ENCODE measurements around the gene USH2A.

The USH2A gene

DNA sequence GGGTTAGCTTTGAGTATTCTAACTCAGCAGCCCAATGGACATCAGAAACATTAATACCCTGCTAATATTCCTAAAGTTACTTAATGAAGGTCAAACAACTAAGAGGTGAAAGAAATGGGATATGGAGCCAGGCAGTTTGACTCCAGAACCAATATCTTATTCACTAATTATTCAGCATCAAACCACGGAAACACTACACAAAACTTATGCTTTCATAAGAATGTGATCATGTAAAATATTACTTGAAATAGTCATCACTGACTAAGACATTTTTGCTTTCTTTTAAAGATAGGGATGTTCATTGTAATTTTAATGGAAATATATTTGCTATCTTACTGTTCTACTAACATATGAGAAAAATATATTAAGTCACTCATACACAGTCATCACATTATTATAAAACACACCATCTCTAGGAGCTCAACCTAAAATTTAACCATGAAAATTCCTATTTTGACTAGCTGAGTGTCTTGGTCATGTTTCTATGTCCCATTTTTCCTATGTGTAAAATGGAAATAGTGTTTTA, 615.3 kb downstream of the USH2A start:
- in situ Hi-C loops (cut with MboI; ENCODE audit: low sequenced_read_pairs): no loop called here

DNA sequence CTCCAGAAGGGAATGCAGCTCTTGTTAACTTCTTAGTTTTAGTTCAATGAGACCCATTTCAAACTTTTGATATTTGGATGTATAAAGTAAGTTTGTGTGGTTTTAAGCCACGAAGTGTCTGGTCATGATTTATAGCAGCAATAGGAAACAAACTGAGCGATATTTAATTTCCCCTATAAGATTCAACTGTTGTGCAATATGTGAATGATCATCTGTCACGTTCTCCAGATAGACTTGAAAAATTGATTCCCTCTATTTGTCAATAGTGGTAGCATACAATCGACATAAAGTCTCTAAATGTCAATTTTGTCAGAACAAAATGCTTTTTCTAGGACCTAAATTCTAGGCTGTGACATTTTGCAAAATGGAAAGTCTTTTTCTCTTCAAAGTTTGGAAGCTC, 616.0 kb downstream of the USH2A start:
- in situ Hi-C loops (cut with MboI; ENCODE audit: low sequenced_read_pairs): no loop called here

DNA sequence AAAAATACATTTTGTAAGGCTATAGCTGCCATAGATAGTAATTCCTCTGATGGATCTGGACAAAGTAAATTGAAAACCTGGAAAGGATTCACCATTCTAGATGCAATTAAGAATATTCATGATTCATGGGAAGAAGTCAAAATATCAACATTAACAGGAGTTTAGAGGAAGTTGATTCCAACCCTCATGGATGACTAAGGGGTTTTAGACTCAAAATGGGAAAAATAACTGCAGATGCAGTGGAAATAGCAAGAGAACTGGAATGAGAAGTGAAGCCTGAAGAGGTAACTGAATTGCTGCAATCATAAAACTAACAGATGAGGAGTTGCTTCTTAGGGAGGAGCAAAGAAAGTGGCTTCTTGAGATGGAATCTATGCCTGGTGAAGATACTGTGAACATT, 625.4 kb downstream of the USH2A start:
- in situ Hi-C loops (cut with MboI; ENCODE audit: low sequenced_read_pairs): no loop called here

DNA sequence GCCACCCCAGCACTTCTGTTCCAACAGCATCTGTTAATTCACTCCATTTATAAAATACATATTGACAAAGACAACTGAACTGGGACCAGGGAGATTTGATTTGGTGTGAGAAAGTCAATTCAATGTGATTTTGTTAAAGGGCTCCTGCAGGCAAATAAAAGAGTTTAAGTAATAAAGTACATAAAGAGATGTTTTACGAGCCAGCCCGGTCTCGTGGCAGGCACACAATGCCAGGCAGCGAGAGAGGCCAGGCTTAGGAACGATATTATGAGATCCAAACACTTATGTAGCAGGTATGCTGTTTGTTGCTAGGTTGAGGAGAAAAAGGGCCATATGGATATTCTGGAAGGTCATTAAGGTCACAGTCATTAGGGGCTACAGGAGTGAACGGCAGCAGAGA, 629.1 kb downstream of the USH2A start:
- in situ Hi-C loops (cut with MboI; ENCODE audit: low sequenced_read_pairs): no loop called here

DNA sequence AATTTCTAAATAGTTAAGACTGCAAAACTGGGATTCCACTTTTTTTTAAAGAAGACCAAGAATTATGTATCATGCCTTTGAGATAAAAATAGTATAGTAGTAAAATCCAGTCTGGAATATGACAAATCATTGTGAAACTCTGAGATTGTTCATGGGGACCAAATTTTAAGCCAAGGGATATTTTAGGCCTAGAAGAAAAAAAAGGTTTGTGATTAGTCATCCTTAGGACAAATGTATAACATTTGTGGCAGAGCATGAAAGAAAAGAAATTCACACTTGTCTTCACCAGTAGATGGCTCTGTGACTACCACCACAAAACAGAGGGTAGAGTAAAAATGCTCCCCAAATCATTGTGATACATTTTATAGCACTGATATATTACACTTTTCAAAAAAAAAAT, 630.1 kb downstream of the USH2A start:
- in situ Hi-C loops (cut with MboI; ENCODE audit: low sequenced_read_pairs): no loop called here

DNA sequence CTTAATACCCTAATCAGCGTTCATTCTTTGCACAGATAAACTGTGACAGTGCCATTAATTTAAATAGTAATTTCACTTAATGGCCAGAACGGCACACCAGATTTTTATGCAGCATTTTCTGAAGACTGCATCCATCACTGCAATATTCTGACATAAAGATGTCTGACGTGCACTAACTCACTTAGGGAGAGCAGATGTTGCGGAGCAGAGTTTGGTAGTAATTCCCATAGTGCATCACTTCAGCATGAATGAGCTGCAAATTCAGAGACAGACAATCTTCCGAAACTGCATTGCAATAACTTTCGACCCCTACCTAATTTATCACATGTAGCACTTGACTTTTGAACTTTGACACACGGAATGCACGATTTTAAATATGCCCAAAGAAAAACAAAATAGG, 630.8 kb downstream of the USH2A start:
- in situ Hi-C loops (cut with MboI; ENCODE audit: low sequenced_read_pairs): no loop called here

DNA sequence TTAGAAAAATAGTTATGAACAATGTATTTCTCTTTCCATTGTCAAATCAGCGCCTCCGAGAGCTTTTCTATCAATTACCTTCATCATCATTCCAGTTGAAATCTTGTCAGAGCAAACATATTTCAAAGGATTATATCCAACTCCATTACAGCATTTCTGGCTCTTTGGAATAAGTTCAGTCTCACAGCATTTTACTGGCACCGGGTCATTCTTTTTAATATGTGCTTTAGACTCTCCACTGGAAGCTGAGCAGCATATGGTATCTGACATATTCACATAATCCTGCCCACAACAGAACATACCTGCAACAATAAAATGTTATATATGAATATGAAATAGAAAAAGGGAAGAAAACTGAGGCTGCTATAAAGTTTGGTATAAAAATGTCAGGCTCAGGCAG, 633.3 kb downstream of the USH2A start:
- in situ Hi-C loops (cut with MboI; ENCODE audit: low sequenced_read_pairs): no loop called here

DNA sequence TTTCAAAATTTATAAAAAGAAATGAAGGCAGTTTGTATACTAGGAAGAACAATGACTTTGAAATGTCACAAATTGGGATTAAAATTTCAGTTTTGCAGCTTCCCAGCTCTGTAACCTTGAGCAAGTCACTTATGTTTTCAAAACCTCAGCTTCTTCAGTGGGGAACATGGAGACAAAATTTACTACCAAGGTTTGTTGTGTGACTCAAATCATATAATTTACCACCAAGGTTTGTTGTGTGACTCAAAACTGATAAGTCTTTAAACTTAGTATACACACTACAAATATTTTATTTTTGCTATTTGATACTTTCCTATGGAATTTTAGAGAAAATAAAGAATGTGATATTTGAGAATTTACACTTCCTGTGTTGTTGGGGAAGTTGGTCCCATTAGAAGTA, 636.3 kb downstream of the USH2A start:
- in situ Hi-C loops (cut with MboI; ENCODE audit: low sequenced_read_pairs): no loop called here

DNA sequence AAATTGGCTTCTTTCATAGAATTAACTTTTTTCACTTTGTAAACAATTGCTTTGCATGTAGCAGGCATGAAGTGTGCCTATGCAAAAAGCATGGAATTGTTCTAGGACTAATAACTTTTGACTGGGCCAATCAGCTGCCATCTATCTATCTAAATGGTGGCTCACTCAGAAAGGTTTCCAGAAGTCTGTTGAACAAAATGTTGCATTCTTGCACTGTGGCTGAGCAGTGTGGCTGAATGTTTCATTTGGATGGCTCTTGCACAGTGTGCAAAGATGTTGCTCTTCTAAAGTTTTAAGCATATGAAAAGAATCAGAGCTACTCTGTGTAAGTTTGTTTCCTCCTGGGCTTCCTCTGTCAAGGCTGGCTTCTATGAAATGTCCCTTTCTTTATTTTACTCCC, 642.6 kb downstream of the USH2A start:
- in situ Hi-C loops (cut with MboI; ENCODE audit: low sequenced_read_pairs): no loop called here

DNA sequence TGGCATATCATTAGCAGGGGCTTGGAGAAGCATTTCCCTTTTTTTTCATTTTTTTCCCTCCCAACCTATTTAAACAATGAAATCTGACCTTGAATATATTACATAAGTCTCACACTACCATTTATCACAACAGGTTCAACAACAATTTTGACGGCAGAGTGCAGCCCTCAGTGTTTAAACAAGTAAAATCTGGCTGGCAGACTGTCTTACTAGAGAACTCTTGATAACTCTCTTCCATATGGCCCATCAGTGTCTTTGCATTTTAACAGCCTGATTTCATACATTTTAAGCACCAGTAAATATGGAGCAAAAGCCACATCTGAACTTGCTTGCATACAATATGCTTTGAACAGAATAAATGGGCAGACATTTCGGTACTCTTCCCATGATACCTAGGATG, 643.1 kb downstream of the USH2A start:
- in situ Hi-C loops (cut with MboI; ENCODE audit: low sequenced_read_pairs): no loop called here

DNA sequence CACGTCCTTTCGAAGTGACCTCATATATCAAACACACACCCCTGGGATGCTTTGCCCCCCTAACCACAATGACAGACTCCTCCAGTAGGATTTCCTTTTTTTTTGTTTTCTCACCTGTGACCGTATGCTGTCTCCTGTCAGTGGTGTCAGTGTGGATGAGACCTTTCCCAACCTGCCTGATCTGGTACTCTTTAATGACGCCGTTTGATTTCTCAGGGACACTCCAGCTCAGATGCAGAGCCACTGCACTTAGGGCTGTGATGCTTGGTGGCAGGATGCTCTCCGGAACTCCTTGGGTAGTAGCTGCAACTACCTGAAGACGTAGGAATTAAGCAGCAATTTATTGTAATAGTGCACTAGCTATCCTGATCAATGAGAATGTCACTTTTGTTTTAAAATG, 643.5 kb downstream of the USH2A start:
- in situ Hi-C loops (cut with MboI; ENCODE audit: low sequenced_read_pairs): no loop called here

DNA sequence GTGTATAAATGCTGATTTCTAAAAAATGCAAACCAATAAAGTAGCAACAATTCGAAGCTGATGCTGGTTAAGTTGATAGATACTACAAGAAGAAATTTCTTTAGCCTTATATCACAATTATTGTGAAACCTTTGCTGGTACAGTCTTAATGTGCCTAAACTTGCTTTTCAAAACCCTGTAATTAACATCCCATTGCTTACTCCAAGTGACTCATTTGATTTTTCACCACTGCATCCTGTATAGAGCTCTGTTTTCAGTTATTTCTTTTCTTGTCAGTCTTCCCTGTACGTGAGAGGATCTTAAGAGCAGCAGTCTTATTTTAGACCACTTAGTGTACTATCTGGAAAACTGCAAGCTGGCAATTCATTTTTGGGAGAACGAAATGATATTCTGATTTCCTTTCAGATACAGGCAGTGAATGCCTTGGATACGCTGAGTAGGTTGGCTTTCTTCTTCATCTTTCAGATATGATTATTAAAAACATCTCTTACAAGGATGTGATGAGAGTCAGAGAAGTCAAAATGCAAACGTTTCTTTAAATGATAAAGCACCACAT, 645.8 kb downstream of the USH2A start:
- in situ Hi-C loops (cut with MboI; ENCODE audit: low sequenced_read_pairs): no loop called here

DNA sequence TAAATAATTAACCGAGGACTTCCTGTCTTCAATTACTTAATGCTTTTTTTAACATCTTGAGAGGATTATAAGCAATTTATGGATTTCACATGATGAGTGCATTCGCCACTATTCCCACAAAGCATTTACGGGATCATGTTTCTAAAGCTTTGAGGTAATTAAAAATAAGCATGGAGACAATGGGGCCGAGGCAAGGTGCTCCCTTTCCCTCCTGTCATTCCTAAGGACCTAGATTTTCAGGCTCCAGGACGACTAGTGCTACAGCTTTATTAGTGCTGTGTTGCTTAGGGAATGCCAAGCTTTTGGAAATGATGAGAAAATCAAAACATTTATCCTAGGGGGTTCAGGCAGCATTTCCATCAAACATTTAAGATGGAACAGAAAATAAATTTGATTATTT, 646.9 kb downstream of the USH2A start:
- in situ Hi-C loops (cut with MboI; ENCODE audit: low sequenced_read_pairs): no loop called here

DNA sequence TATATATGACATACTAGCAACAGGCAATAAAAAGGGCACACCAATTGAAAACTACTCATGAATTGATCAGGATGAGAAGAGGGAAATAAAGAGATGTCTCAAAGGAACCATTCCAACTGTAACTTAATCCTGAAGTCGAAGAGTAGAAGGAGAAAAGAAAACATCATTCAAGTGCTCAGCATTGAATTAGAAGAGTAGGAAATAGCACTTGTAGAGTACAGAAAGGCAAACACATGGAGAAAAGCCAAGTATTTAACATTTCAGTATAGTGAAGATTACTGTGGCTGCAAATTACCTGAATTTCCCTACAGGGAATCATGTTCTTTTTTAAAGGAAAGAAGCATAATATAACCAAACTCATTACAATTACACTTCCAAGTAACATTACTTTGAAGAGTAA, 651.1 kb downstream of the USH2A start:
- in situ Hi-C loops (cut with MboI; ENCODE audit: low sequenced_read_pairs): no loop called here

DNA sequence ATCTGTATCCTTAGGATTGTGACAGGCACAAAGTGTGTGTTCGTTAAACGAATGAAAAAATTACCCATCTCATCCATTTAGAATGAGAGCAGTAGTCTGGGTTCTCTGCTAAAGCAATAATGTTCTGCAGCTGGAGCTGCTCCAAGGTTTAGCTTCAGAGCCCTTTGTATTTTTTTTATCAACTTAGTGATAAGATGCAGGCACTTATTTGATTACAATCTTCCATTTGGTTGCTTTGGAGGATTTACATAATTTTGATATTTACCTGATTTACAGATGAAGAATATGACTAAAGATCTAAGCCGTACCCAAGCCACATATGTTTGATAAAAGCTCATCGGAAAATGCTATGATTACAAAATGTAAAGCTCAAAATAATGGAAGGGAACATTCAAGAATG, 654.9 kb downstream of the USH2A start:
- in situ Hi-C loops (cut with MboI; ENCODE audit: low sequenced_read_pairs): no loop called here

DNA sequence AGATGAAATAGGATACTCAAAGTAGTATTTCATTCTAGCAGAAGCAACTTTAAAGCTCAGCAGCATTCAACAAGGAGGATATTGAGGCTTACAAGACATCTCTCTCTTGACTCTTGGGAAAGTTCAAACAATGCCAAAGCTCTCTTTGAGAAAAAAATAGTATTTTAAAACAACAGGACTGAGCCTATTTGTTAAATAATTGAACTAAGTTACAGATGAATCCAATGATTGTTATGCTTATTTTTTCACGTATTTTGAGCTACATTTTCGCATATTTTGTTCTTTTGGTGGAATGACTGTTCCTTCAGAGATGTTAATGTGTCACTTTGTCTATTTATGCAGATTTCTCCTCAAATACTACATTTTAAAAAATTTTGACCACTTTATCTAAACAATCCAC, 655.5 kb downstream of the USH2A start:
- in situ Hi-C loops (cut with MboI; ENCODE audit: low sequenced_read_pairs): no loop called here

DNA sequence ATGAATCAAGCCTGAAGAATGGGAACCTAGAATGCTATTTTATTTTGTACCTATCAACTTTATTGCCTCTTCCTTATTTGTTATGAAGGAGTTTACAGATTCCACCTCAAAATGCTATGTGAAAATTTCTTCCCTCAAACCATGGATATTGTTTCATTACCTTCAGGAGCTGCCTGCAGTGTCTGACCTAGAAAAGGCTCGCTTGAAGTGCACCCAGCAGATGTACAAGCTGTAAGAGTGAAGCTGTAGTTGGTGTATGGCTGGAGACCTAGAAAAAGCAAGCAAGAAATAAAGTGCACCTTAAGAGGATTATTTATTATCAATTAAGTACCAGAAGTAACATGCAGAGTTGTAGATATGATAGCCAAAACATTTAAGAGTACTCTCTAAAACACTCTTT, 656.7 kb downstream of the USH2A start:
- in situ Hi-C loops (cut with MboI; ENCODE audit: low sequenced_read_pairs): no loop called here

DNA sequence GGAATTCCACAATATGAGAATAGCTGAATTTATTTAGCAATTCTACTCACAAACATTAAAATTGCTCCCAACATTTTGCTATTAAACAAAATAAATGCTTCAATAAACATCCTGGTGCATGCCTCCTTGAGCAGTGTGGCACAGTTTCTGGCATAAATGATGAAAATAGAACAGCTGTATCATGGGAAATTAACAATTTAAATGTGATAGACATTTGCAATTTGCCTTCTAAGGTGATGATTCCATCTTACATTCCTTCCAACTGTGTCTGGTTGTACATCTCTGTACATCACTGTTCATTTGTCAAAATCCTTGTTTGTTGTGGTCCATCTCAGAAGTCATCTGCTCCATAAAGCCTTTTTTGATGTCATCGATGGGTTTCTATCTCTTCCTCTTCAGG, 657.4 kb downstream of the USH2A start:
- in situ Hi-C loops (cut with MboI; ENCODE audit: low sequenced_read_pairs): no loop called here

DNA sequence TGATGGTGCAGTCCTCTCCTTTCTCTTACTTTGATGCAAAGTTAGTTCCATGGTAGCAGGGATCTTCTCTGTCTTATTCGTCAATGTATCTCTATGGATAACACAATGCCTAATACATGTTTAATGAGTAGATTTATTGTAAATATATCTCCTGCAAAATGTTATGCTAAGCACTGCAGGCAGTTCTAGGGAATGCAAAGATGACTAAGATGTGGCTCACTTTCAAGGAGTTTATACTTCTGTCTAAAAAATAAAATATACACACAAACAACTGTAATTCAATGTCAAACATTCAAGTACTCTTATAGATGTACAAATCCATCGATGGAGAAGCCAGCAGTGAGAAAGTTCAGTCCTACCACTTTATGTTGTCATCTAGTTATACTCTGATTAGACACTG, 661.8 kb downstream of the USH2A start:
- in situ Hi-C loops (cut with MboI; ENCODE audit: low sequenced_read_pairs): no loop called here

DNA sequence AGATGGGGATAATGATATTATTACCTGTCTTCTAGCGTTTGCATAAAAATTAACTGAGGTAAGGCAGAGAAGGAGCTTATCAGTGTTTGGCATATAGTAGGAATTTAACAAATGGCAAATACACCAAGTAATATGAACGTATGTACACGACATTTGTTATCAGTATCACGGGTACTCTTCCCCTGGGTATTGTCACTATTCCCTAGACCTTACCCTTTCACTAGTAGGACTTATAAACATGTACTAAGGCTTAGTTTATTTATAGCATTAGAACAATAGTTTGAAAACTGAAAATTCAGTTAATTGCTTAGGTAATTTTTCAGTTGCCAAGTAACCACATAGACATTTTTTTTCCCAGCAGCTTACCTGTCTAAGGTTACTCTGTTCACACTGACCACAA, 669.1 kb downstream of the USH2A start:
- in situ Hi-C loops (cut with MboI; ENCODE audit: low sequenced_read_pairs): no loop called here

DNA sequence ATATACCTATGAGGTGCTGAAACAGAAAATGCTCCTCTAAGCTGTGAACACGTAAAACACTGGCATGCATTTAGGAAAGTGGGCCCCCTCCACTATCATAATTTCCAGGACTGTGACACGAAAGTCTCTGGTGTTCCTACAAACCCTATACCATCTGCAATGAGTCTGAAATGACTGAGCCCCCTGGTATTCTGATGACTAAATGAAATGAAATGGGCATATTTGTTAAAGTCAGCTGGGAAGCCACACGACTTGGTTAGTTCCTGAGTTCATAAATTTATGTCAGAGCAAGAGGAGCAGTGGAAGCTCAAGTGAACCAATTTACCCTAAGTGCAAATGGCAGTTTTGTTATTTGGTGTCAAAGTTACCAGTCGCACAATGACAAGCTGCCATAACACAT, 673.8 kb downstream of the USH2A start:
- in situ Hi-C loops (cut with MboI; ENCODE audit: low sequenced_read_pairs): no loop called here

DNA sequence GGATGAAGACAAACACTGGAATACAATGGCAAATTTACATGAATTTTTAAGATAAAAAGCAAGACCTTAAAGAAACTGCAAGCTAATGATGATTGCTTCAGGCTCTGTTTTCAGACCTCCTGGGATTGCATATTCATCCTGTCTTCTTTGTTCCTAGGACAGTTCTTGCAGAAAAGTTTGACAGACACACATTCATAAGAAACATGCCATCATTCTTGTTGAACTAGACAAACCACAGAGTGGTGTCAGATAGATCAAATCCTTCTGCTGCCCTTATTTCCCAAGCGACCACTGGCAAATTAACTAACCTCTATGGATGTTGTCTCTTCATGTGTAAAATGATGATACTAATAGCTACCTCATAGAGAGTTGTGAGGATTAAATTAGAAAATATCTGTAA, 674.8 kb downstream of the USH2A start:
- in situ Hi-C loops (cut with MboI; ENCODE audit: low sequenced_read_pairs): no loop called here

DNA sequence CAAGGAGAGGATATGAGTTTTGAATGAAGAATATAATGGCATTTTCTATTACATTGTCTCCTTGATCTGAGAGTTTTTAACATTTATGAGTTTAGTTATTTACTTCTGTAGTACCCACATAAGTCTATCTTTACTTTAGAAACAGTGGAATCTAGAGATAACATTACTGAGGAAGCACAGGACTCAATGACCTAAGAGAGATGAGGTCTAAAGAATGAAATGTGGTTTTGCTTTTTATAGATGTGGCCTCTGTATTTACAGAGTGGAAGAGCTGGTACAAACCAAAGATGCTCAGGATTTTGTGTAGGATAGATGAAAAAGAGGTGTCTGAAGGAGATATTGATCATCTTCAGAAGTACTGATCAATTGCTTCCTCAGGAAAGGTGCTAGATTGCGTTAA, 678.8 kb downstream of the USH2A start:
- in situ Hi-C loops (cut with MboI; ENCODE audit: low sequenced_read_pairs): no loop called here

DNA sequence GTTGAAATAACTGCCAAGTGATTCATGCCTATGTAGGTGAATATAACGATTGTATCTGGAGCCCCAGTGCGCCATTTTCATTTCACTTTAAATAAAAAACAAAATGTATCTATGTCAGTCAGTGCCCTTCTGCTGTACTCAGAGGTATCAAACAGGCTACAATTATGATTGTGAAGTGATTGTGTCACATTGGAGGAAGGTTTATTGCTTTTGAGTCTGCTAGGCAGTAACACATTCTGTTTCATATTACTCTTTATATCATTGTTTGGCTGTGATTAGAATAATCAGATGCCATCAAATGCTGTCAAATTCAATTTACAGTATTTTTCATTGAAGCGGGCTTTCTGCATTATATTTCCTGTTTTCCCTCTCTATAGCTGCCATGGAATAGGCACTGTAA, 684.2 kb downstream of the USH2A start:
- in situ Hi-C loops (cut with MboI; ENCODE audit: low sequenced_read_pairs): no loop called here
